HG02571 (cell line): ENCODE results near the gene IL1RN.

ENCODE experiments used
- ATAC-seq: cut with Tn5 transposase; IDR thresholded peaks from one replicate; pipeline ENCODE4 v1.9.1; 2021; ENCODE audit warnings: mild to moderate bottlenecking, moderate library complexity; ENCODE audit not compliant: unreplicated experiment

Gene IL1RN

DNA sequence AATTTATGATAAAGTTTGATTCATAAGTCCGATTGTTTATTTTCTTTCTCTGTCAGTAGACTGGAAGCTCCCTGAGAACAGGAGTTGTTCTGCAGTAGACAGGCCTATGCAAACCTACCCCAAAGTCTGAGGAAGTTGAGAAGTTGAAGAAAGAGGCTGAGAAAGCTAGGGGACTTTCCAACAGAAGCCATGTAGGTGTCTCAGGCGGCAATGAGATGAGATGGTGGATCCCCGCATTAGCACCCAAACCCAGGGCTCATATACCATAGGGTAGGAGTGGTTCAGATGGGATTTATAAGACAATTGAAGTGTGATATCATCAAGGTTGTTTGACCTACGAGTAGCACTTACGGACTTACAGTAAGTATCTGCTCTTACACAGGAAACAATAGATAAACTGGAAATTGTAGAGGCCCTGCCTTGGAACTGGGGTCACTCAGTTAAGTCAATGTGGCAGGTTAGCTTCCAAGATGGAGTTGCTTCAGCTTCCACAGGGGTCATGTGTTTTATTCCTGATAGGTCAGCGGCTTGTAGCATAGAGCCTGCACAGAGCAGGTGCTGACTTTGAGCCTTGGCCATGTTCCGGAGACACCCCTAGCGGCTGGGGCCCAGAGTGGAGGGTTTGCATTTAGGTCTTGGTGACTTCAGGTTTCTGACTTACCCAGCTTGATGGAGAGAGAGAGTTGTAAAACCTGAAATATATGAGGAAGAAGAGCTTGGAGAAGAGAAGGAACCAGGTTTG is 44.1 kb downstream of the IL1RN start:
- ATAC-seq: no peak

DNA sequence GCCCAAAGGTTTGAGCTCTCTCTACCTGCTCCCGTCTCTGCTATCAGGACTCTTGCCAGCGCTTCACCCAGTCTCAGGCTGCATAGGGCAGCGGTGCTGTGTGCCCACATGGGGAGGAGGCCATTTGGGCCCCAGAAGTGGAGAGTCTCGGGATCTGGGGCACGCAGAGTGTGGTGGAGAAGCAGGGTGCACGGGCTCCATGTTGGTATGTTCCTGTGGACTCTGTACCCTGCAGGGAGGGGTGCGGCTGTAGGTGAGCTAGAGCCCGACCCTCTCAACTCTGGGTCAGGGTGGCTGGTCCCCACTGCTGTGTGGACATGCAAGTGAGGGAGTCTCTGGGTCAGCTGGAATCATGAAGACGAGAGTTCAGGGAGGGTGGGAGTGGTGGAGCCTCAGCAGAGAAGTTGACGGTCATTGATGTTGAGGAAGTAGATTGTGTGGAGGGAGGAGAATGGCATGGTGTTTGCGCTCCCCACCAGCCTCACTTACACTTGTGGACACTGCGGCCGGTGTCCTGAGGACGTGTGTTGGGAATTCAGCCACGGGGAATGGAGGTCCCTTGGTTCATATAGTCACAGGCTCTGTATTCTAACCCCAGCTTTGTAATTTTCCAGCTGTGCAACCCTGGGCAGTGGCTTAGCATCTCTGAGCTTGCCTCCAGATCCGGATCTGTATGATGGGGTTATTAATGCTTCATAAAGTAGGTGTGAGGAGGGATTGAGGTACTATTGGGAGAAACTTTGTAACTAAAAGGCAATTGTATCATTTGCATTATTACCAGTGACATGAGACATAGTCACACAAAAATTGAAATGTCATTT is 45.5 kb downstream of the IL1RN start:
- no peak for ATAC-seq

DNA sequence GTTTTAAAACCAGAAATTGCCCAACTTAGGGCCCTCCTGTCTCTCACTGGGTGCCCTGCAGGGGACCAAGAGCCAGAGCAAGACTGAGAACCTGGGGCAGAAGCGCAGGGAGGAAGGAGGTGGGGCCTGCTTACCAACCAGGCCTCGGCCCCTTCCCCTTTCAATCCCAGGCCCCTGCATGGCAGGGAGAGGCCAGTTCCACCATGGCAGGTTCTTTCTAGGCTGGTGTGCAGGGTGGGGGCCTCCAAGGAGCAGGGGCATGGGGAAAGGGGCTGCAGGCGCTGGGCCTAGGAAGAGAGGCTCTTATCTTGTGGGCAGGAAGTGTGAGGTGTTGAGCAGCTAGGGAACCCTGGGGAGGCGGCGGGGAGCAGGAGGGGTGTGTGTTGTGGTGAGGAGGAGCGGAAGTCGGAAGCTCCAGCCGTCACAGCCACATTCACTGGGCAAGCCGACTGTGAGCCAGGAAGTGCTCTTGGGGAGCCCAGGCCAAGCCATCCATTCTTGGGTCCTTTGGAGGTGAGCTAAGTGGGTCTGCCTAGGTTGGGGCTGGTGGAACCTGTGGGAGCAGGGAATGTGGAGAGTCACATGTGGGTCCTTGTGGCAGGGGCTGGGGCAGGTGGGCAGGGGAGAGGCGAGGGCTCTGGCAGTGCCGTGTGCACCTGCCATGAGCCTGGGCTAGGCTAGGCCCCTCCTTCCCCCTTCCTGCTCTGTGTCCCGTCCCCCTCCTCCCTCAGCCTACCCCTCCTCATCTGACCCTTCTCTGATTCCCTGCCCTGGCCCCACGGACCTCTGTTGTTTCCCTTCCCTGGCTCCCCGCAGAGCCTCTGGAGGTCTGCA is 46.4 kb downstream of the IL1RN start, which contains the start of gene PSD4:
Gene PSD4 (plus strand): TSS at position 430 of the 834 bp plus-strand sequence. CDS start 8,486 bp downstream, outside the sequence.
- peak; percentile 77 for ATAC-seq

DNA sequence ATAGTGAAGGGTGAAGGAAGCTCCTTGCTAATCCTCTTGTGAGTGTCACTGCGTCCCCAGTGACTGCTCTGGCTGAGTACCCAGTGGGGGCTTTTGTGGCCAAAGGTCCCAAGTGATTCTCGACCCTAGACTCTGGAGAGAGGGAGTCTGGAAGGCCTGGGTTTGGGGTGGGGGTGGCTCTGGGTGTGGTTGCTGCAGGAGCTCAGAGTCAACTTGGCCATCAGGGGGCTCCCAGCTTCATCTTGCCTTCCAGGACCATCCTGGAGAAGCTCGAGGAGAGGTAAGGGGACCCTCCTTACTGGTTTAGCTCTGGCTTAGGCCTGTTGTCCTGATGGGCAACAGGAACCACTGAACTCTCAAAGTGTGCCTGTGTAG is 47.0 kb downstream of the IL1RN start:
- no peak for ATAC-seq

DNA sequence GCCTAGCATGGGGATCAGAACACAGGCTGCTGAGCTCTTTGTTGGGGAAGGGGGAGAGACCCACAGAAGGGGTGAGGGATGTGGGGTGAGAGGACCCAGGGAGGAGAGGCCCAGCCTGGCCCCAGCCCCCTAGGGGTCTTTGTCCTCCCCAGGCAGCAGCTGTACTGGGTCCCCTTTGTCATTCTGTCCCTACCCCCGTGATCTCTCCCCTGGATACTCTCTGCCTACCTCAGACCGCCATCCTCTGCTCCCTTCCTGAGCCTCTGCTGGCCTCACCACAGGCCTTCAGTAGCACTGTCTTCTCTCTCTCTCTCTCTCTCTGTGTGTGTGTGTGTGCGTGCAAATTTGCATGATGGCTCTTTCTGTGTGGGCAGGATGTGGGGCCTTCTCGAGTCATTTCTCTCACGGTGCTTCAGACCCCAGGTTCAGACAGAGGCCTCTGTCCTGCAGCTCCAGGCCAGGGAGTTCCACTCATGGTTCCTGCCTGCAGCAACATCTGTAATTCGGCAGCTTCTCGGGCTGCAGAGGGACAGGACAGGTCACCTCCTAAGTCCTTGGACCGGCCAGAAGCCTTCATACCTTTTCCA is 47.7 kb downstream of the IL1RN start:
- ATAC-seq: peak; percentile 70

DNA sequence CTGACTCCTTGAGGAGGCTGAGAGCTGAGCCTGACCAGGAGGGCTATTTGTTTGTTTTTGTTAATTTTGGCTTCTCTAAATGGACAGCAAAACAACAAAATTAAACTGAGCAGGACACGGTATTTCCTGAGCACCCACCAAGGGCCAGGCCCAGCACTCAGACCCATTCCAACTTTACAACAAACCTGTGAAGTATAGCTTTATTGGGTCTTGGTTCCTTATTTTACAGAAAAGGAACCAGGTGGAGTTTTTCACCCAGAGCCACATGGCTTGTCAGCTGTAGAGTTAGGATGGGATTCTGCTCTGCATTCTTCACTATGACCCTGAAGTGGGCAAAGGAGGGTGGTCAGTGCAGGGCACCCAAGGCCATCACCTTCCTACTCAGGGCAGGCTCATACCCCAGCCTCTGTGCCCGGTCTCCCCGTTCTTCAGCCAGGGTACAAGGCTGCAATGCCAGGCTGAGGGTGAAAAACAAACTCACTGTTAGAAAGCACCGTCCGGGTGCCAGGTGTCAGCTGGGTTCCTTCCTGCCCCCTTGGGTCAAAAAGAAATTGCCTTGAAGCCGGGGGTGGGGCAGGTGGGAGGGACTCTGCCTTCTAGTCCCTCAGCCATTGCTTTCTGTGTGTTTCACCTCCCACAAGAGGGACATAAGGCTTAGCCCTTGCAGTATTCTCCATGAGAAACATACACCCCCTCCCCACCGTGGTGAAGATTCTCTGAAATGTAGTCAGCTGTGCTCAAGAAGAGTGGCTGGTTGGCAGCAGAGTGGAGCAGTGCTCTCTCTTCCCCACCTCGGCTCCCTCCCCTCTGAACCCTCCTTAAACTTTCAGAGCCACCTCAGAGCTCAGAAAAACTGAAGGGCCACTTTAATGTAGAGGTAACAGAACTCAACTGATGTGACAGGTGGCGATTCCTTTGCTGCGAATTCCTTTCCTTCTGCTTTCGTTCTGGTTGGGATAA is 48.6 kb downstream of the IL1RN start:
- ATAC-seq: no peak

DNA sequence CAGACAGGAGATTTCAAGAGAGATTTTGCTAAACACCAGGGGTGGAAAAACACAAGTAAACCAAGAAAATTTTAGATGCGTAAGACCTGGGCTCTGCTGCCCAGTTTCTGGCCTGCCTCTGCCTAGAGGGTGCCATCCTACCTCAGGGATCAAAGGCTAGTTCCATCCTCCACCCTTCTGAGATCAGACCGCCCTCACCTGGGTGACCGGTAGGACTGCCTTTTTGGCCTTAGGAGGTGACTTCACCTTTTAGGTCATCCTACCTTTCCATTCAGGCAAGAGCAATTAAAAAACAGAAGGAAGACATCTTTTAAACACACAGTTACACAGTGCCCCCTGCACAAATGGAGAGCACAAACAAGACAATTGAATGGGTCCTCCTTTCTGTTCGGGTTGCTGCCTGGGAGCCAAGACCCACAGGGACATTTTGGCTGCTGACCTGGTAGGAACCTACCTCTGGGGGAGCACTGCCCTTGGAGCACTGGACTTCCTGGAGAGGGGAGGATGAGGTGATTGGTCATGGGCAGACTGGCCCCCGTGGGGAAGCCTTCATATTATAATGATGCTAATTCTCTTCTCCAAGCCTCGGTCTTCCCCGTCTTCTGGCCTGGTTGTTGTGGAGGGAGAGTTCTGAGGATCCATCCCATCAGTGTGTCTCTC is 49.4 kb downstream of the IL1RN start:
- ATAC-seq: no peak

DNA sequence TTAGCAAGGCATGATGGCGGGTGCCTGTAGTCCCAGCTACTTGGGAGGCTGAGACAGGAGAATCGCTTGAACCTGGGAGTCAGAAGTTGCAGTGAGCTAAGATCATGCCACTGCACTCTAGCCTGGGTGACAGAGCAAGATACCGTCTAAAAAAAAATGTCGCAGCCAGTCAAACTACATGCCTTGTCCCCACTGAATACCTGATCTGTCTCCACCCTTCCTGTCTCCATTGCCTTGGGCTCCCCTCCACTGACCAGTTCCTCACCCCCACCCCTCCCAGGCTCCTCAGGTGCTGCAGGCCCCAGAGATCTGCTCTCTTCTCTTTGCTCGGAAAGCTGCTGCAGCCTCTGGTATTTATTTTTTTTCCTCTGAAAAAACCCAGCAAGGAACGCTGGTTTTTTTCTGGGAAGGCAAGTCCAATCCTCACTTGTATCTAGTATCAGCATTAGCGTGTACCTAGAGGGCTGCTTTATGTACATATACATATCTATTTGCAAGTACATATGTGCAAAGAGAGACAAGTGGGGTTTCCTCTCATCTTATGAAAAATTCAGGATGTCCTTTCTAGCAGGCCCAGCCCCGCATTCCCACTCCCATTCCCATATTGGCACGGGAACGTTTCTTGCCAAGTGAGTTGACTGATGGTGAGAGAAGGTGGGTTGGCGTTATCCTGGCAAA is 50.8 kb downstream of the IL1RN start:
- no peak for ATAC-seq

DNA sequence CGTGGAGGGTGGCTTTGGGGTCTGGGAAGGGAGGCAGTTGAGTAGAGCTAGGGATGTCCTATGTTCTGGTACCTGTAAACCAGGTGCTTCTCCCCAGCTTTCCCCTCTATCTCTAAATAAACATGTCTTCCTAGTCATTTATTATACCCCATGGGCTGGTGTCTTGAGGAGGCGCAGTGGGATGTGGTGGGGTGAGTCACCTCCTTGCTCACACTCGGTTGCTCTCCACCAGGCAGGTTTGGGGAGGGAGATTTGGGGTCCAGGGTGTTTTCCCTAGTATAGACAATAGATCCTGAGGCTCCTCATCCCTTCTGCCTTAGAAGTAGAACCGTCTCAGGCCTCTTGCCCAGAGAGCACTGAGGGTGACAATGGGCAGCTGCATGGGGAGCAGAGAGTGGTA is 51.5 kb downstream of the IL1RN start:
- ATAC-seq: no peak

DNA sequence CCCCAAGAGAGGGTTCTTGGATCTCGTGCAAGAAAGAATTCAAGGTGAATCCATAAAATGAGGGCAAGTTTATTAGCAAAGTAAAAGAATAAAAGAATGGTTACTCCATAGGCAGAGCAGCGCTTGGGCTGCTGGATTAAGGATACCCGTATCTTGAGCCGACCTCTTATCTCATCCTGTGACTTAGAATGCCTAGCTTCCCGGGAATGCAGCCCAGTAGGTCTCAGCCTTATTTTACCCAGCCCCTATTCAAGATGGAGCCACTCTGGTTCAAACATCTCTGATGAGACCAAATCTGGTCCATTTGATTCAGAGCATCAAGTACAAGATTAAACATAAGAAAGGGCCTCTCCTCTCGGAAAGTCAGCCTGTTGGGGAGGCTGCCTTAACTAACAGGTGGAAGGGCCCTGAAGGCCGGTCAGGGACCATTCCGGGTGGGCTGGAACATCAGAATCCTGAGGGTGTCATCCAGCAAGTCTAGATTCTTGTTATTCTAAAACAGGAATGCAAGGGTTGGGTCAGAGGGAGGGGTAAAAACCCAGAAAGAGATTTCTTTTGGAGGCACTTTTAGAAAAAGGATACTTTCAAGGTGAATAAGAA is 52.1 kb downstream of the IL1RN start:
- no peak for ATAC-seq

DNA sequence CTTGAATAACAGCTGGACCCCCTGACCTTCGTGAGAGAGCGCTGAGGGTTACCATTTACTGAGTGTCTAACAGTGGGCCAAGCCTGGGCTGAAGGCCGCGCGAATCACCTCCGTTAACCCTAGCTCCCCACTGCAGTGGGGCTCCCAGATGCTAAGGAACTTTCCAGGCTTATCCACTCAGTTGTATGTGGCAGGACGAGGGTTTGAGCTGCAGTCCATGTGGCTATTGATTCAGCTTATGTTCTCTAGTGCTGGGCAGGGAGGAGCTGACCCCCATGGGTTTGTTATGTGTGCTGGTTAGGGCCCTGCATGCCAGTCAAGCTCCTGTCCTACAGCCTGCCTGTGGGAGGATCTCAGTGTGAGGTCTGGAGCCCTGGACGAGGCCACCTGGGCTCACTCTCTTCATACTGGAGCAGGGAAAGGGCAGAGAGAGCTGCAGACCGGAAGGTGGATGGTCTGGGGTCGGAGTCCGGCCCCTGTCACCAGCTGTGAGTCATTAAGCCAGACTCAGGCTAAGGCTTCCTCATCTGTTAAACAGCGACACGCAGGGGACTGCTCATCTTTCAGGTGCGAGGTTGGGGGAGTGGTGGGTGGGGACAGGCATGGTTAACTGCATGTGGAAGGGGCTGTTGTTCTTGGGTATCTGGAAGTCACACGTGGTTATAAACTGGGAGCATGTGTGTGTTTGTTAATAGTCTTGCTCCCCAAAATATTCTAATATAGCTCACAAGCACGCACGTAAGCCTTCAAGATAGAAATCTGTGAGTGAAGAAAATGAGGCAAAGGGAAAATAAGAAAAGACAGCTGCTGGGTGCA is 52.9 kb downstream of the IL1RN start:
- ATAC-seq: no peak

DNA sequence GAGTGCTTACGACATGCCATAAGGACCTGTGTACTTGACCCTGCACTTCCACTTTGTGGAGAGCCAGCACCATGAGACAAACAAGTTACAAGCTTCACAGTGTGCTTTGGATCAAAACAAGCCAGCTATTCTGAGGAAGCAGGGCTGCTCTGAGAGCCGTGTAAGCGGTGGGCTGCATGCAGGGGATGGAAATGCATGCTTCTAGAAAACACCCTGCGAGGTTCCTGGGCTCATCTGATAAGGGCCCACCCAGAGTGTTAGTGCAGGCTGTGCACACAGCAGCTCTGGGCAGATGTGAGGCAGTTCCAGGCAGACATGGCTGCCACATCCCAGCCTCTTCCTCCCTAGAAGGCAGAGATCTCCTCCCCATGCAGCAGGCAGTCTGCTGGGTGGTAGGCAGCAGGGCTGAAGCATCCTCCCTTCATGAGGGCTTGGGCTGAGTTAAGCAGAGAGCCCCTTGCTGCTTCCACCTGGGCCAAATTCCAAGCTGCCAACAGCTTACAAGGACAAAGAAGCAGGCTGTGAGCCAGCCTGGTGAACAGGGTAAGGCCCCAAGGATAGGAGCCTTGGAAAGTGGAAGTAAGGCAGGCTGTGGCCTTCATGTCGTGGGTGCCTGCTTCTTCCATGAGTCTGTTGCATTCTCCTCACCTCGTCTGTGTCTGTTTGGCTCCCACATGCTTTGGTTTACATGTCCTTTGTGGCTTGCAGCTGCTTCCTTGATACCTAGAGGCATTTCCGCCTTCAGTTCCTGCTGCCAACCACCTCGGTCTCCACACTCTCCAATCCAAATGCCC is 54.1 kb downstream of the IL1RN start:
- ATAC-seq: no peak

DNA sequence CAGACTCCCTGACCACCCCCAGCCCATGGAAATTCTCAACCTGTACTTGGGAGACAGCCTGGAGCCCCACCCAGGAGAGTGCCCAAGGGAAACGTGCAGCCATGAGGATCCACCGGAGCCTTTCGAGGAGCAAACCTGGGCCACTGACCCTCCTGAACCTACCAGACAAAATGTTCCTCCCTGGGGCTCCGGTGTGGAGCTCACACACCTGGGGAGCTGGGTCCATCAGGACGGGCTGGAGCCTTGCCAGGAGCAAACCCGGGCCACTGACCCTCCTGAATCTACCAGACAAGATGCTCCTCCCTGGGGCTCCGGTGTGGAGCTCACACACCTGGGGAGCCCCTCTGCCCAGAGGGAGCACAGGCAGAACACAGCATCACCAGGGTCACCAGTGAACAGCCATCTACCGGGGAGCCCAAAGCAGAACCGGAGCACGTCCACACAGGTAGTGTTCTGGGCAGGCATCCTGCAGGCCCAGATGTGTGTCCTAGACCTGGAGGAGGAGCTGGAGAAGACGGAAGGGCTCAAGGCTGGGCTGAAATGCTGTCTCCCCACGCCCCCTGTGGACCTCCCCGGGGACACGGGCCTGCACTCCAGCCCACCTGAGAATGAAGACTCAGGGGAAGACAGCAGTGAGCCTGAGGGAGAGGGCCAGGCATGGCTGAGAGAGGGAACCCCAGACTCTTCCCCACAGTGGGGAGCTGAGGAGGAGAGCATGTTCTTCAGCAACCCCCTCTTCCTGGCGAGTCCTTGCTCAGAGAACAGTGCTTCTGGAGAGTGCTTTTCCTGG is 55.3 kb downstream of the IL1RN start:
- ATAC-seq: no peak

DNA sequence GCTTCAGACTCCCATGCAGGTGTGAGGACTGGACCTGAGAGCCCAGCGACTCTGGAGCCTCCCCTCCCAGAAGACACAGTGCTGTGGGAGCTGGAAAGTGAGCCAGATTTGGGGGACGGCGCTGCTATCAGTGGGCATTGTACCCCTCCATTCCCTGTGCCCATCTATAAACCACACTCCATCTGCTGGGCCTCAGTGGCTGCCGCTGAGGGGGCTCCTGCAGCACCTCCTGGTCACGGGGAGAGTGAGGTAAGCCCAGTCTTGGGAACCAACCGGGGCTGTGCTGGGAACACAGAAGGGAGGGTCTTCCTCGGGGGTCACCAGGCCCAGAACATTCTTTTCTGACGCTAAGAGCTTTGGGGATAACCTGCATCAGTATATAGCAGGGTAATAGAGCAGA is 55.9 kb downstream of the IL1RN start:
- no peak for ATAC-seq
